HEK293 (cell line): Measurements from ENCODE around the gene S1PR2.

Source experiments
- FEZF1 ChIP-seq: fragments of 450-650 bp; formaldehyde crosslinking; IDR thresholded peaks from 2 replicates; pipeline ENCODE4 v1.5.1; 2016; ENCODE audit warnings: missing biosample characterization, missing genetic modification characterization
- GLI4 ChIP-seq: fragments of 450-650 bp; formaldehyde crosslinking; IDR thresholded peaks from 2 replicates; pipeline ENCODE4 v1.5.1; 2016; ENCODE audit warnings: missing biosample characterization, missing genetic modification characterization
- MZF1 ChIP-seq: fragments of 450-650 bp; formaldehyde crosslinking; IDR thresholded peaks from 2 replicates; pipeline ENCODE4 v1.5.1; 2017; ENCODE audit warnings: missing biosample characterization, missing genetic modification characterization, borderline replicate concordance
- SP3 ChIP-seq: fragments of 450-650 bp; formaldehyde crosslinking; IDR thresholded peaks from 2 replicates; pipeline ENCODE4 v1.5.1; 2016; ENCODE audit warnings: missing biosample characterization, missing genetic modification characterization
- TCF7L2 ChIP-seq: IDR thresholded peaks from 2 replicates; pipeline ENCODE4 v1.6.1; 2011; ENCODE audit warnings: low read depth, mild to moderate bottlenecking, inconsistent platforms, low read length, moderate library complexity, borderline replicate concordance
- YY1 ChIP-seq: fragments of 450-650 bp; formaldehyde crosslinking; IDR thresholded peaks from 2 replicates; pipeline ENCODE4 v1.5.1; 2018; ENCODE audit warnings: missing biosample characterization, missing genetic modification characterization
- ZFHX2 ChIP-seq: fragments of 450-650 bp; formaldehyde crosslinking; conservative IDR thresholded peaks from 2 replicates; pipeline ENCODE4 v1.5.1; 2016; ENCODE audit warnings: missing biosample characterization, missing genetic modification characterization
- ZNF132 ChIP-seq: fragments of 450-650 bp; formaldehyde crosslinking; IDR thresholded peaks from 2 replicates; pipeline ENCODE4 v1.5.1; 2017; ENCODE audit warnings: missing biosample characterization, missing genetic modification characterization, borderline replicate concordance
- ZNF155 ChIP-seq: fragments of 450-650 bp; formaldehyde crosslinking; IDR thresholded peaks from 2 replicates; pipeline ENCODE4 v1.5.1; 2016; ENCODE audit warnings: missing biosample characterization, missing genetic modification characterization
- ZNF24 ChIP-seq: fragments of 450-650 bp; formaldehyde crosslinking; IDR thresholded peaks from 2 replicates; pipeline ENCODE4 v1.5.1; 2016; ENCODE audit warnings: missing biosample characterization, missing genetic modification characterization
- ZNF350 ChIP-seq: fragments of 450-650 bp; formaldehyde crosslinking; IDR thresholded peaks from 2 replicates; pipeline ENCODE4 v1.5.0; 2017; ENCODE audit warnings: missing biosample characterization, mild to moderate bottlenecking, missing genetic modification characterization
- ZNF366 ChIP-seq: fragments of 450-650 bp; formaldehyde crosslinking; conservative IDR thresholded peaks from 2 replicates; pipeline ENCODE4 v1.5.1; 2016; ENCODE audit warnings: missing biosample characterization, missing genetic modification characterization
- ZNF404 ChIP-seq: fragments of 450-650 bp; formaldehyde crosslinking; IDR thresholded peaks from 2 replicates; pipeline ENCODE4 v1.5.1; 2017; ENCODE audit warnings: missing biosample characterization, missing genetic modification characterization
- ZNF433 ChIP-seq: fragments of 450-650 bp; formaldehyde crosslinking; IDR thresholded peaks from 2 replicates; pipeline ENCODE4 v1.5.1; 2016; ENCODE audit warnings: missing biosample characterization, missing genetic modification characterization, low read depth
- ZNF514 ChIP-seq: fragments of 450-650 bp; formaldehyde crosslinking; IDR thresholded peaks from 2 replicates; pipeline ENCODE4 v1.5.1; 2016; ENCODE audit warnings: missing biosample characterization, missing genetic modification characterization
- ZNF624 ChIP-seq: fragments of 450-650 bp; formaldehyde crosslinking; IDR thresholded peaks from 2 replicates; pipeline ENCODE4 v1.5.1; 2017; ENCODE audit warnings: missing biosample characterization, missing genetic modification characterization
- ZNF654 ChIP-seq: fragments of 450-650 bp; formaldehyde crosslinking; IDR thresholded peaks from 2 replicates; pipeline ENCODE4 v1.5.1; 2016; ENCODE audit warnings: low read depth, missing biosample characterization, missing genetic modification characterization
- ZNF670 ChIP-seq: fragments of 450-650 bp; formaldehyde crosslinking; IDR thresholded peaks from 2 replicates; pipeline ENCODE4 v1.5.1; 2016; ENCODE audit warnings: missing biosample characterization, missing genetic modification characterization, low read depth
- ZNF792 ChIP-seq: fragments of 450-650 bp; formaldehyde crosslinking; IDR thresholded peaks from 2 replicates; pipeline ENCODE4 v1.5.1; 2016; ENCODE audit warnings: missing biosample characterization, missing genetic modification characterization
- TF ChIP-seq, protein P1 (sequence below): sonication (generic); formaldehyde crosslinking; IDR thresholded peaks from 2 replicates; pipeline ENCODE4 v1.8.1; 2022; ENCODE audit warnings: mild to moderate bottlenecking, moderate library complexity, missing genetic modification reagents
- TF ChIP-seq, protein P2 (sequence below): fragments of 450-650 bp; formaldehyde crosslinking; IDR thresholded peaks from 2 replicates; pipeline ENCODE4 v1.5.1; 2016; ENCODE audit warnings: missing biosample characterization, missing genetic modification characterization
- TF ChIP-seq, protein P3 (sequence below): fragments of 450-650 bp; formaldehyde crosslinking; IDR thresholded peaks from 2 replicates; pipeline ENCODE4 v1.5.1; 2016; ENCODE audit warnings: missing biosample characterization, missing genetic modification characterization
- TF ChIP-seq, protein P4 (sequence below): fragments of 450-650 bp; formaldehyde crosslinking; IDR thresholded peaks from 2 replicates; pipeline ENCODE4 v1.5.1; 2017; ENCODE audit warnings: missing biosample characterization, missing genetic modification characterization
- TF ChIP-seq, protein P5 (sequence below): fragments of 450-650 bp; formaldehyde crosslinking; IDR thresholded peaks from 2 replicates; pipeline ENCODE4 v1.5.1; 2016; ENCODE audit warnings: missing biosample characterization, missing genetic modification characterization
- TF ChIP-seq, protein P6 (sequence below): fragments of 450-650 bp; formaldehyde crosslinking; IDR thresholded peaks from 2 replicates; pipeline ENCODE4 v1.5.1; 2016; ENCODE audit warnings: missing biosample characterization, missing genetic modification characterization
- TF ChIP-seq, protein P7 (sequence below): fragments of 450-650 bp; IDR thresholded peaks from 2 replicates; pipeline ENCODE4 v1.5.1; 2018; ENCODE audit warnings: missing biosample characterization, mild to moderate bottlenecking, missing genetic modification characterization
- TF ChIP-seq, protein P8 (sequence below): fragments of 450-650 bp; formaldehyde crosslinking; IDR thresholded peaks from 2 replicates; pipeline ENCODE4 v1.5.1; 2016; ENCODE audit warnings: missing biosample characterization, missing genetic modification characterization

Gene S1PR2

DNA sequence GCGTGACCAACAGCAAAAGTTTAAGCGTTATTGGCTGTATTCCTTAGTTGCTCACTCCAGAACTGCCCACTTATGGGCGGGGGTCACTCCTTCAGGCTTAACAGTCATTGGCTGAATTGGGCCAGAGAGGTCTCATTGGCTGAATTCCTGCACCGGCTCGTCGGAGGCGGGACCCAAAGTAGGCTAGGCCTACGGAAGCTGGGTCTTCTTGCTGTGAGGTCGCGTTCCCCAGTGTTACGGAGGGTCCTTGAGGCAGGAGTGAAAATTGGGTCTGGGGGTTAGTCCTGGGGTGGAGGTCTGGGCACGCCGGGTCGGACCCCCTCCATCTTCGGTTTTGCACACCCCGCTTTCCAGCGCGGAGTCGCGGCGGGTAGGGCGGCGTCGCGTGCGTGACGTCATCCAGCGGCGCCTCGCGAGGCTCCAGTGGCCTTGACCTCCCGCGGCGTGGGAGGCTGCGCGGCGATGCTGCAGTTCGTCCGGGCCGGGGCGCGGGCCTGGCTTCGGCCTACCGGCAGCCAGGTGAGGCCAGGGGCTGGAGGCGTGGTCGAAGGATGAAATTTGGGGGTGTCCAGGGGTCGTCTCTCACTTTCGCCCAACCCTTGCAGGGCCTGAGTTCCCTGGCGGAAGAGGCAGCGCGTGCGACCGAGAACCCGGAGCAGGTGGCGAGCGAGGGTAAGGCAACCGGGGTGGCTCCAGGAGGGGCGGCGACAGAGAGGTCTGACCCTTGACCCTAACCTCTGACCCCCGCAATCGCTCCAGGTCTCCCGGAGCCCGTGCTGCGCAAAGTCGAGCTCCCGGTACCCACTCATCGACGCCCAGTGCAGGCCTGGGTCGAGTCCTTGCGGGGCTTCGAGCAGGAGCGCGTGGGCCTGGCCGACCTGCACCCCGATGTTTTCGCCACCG is 20.9 kb upstream of the S1PR2 start, which contains the start of gene MRPL4 (continued):
- TF ChIP-seq, protein P1, sequence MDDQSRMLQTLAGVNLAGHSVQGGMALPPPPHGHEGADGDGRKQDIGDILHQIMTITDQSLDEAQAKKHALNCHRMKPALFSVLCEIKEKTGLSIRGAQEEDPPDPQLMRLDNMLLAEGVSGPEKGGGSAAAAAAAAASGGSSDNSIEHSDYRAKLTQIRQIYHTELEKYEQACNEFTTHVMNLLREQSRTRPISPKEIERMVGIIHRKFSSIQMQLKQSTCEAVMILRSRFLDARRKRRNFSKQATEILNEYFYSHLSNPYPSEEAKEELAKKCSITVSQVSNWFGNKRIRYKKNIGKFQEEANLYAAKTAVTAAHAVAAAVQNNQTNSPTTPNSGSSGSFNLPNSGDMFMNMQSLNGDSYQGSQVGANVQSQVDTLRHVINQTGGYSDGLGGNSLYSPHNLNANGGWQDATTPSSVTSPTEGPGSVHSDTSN (CRISPR knock-in tag), result peak; percentile 72
- TF ChIP-seq ZNF155, result no peak
- peak; percentile 93 for TF ChIP-seq ZFHX2
- TF ChIP-seq, protein P2, sequence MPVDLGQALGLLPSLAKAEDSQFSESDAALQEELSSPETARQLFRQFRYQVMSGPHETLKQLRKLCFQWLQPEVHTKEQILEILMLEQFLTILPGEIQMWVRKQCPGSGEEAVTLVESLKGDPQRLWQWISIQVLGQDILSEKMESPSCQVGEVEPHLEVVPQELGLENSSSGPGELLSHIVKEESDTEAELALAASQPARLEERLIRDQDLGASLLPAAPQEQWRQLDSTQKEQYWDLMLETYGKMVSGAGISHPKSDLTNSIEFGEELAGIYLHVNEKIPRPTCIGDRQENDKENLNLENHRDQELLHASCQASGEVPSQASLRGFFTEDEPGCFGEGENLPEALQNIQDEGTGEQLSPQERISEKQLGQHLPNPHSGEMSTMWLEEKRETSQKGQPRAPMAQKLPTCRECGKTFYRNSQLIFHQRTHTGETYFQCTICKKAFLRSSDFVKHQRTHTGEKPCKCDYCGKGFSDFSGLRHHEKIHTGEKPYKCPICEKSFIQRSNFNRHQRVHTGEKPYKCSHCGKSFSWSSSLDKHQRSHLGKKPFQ (tag by site-specific recombination), result peak; percentile 71
- TF ChIP-seq, protein P3, sequence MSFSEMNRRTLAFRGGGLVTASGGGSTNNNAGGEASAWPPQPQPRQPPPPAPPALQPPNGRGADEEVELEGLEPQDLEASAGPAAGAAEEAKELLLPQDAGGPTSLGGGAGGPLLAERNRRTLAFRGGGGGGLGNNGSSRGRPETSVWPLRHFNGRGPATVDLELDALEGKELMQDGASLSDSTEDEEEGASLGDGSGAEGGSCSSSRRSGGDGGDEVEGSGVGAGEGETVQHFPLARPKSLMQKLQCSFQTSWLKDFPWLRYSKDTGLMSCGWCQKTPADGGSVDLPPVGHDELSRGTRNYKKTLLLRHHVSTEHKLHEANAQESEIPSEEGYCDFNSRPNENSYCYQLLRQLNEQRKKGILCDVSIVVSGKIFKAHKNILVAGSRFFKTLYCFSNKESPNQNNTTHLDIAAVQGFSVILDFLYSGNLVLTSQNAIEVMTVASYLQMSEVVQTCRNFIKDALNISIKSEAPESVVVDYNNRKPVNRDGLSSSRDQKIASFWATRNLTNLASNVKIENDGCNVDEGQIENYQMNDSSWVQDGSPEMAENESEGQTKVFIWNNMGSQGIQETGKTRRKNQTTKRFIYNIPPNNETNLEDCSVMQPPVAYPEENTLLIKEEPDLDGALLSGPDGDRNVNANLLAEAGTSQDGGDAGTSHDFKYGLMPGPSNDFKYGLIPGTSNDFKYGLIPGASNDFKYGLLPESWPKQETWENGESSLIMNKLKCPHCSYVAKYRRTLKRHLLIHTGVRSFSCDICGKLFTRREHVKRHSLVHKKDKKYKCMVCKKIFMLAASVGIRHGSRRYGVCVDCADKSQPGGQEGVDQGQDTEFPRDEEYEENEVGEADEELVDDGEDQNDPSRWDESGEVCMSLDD, result peak; percentile 96
- TF ChIP-seq, protein P4, sequence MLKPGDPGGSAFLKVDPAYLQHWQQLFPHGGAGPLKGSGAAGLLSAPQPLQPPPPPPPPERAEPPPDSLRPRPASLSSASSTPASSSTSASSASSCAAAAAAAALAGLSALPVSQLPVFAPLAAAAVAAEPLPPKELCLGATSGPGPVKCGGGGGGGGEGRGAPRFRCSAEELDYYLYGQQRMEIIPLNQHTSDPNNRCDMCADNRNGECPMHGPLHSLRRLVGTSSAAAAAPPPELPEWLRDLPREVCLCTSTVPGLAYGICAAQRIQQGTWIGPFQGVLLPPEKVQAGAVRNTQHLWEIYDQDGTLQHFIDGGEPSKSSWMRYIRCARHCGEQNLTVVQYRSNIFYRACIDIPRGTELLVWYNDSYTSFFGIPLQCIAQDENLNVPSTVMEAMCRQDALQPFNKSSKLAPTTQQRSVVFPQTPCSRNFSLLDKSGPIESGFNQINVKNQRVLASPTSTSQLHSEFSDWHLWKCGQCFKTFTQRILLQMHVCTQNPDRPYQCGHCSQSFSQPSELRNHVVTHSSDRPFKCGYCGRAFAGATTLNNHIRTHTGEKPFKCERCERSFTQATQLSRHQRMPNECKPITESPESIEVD (tag by site-specific recombination), result no peak
- TF ChIP-seq ZNF350 (tag by site-specific recombination), result no peak
- peak; percentile 85; the same call in 1 of the 2 replicates for TF ChIP-seq ZNF24 (tag by site-specific recombination)
- TF ChIP-seq, protein P5, sequence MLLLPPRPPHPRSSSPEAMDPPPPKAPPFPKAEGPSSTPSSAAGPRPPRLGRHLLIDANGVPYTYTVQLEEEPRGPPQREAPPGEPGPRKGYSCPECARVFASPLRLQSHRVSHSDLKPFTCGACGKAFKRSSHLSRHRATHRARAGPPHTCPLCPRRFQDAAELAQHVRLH, result peak; percentile 95
- no peak for TF ChIP-seq ZNF654 (tag by site-specific recombination)
- TF ChIP-seq FEZF1 (tag by site-specific recombination), result peak; percentile 27; the same call in 1 of the 2 replicates
- no peak for TF ChIP-seq ZNF404
- peak; percentile 80; the same call in 1 of the 2 replicates for TF ChIP-seq YY1 (tag by site-specific recombination)
- no peak for TF ChIP-seq MZF1 (tag by site-specific recombination)
- no peak for TF ChIP-seq ZNF670 (tag by site-specific recombination)
- no peak for TF ChIP-seq ZNF433
- TF ChIP-seq ZNF132, result no peak
- TF ChIP-seq ZNF514 (tag by site-specific recombination), result no peak
- TF ChIP-seq, protein P6, sequence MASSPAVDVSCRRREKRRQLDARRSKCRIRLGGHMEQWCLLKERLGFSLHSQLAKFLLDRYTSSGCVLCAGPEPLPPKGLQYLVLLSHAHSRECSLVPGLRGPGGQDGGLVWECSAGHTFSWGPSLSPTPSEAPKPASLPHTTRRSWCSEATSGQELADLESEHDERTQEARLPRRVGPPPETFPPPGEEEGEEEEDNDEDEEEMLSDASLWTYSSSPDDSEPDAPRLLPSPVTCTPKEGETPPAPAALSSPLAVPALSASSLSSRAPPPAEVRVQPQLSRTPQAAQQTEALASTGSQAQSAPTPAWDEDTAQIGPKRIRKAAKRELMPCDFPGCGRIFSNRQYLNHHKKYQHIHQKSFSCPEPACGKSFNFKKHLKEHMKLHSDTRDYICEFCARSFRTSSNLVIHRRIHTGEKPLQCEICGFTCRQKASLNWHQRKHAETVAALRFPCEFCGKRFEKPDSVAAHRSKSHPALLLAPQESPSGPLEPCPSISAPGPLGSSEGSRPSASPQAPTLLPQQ (tag by site-specific recombination), result peak; percentile 87
- TF ChIP-seq TCF7L2, result no peak
- TF ChIP-seq ZNF792 (tag by site-specific recombination), result 0 out of 2 replicates have a peak, but pooled peaks have one; percentile 63
- TF ChIP-seq ZNF624 (tag by site-specific recombination), result no peak
- no peak; the same call in 1 of the 2 replicates for TF ChIP-seq GLI4
- TF ChIP-seq, protein P7, sequence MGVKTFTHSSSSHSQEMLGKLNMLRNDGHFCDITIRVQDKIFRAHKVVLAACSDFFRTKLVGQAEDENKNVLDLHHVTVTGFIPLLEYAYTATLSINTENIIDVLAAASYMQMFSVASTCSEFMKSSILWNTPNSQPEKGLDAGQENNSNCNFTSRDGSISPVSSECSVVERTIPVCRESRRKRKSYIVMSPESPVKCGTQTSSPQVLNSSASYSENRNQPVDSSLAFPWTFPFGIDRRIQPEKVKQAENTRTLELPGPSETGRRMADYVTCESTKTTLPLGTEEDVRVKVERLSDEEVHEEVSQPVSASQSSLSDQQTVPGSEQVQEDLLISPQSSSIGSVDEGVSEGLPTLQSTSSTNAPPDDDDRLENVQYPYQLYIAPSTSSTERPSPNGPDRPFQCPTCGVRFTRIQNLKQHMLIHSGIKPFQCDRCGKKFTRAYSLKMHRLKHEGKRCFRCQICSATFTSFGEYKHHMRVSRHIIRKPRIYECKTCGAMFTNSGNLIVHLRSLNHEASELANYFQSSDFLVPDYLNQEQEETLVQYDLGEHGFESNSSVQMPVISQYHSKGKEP (tag by site-specific recombination), result peak; percentile 86
- TF ChIP-seq ZNF366 (tag by site-specific recombination), result no peak
- peak; percentile 97 for TF ChIP-seq SP3 (tag by site-specific recombination)
- TF ChIP-seq, protein P8, sequence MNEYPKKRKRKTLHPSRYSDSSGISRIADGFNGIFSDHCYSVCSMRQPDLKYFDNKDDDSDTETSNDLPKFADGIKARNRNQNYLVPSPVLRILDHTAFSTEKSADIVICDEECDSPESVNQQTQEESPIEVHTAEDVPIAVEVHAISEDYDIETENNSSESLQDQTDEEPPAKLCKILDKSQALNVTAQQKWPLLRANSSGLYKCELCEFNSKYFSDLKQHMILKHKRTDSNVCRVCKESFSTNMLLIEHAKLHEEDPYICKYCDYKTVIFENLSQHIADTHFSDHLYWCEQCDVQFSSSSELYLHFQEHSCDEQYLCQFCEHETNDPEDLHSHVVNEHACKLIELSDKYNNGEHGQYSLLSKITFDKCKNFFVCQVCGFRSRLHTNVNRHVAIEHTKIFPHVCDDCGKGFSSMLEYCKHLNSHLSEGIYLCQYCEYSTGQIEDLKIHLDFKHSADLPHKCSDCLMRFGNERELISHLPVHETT (tag by site-specific recombination), result peak; percentile 81
